Right renal pelvis (tissue), 4 donors: ENCODE results near the gene TP53BP2. TPM values are rescaled to one million over a fixed set of nuclear protein-coding genes. Genes with fewer than 3 reads are reported as not detected.
"Not testable (repeated sequence)": the region's sequence is repeated elsewhere in the genome, so short reads cannot be mapped to it uniquely, and the experiment has no call there.

Source experiments
- DNase-seq, 4 donors: peaks; one replicate each; pipeline ENCODE4 v3.0.0-alpha.2; 2013; ENCODE audit warnings: low read depth in 4 of 4, low spot score in 3 of 4, missing footprints in 1 of 4
- polyA plus RNA-seq, 4 donors: library from polyadenylated mRNA; unstranded; fragments of 120-200 nt; gene quantifications; one replicate each; pipeline ENCODE4 v1.2.1, GENCODE V29; 2013; ENCODE audit not compliant: insufficient read length in 4 of 4

TP53BP2 gene
- polyA plus RNA-seq, 4 donors: 43.5 to 56.3 (median 52.3) TPM

- DNase-seq: no peak
Observed at GRCh38 chr1:223750730-223751570, 94.8 kb downstream of the TP53BP2 start.

GRCh38 chr1:223748773-223749733 lies 96.7 kb downstream of the TP53BP2 start:
- peak in 2 of 4 donors; percentile 62 to 72 for DNase-seq

GRCh38 chr1:223748405-223748772 lies 97.4 kb downstream of the TP53BP2 start:
- no peak for DNase-seq

GRCh38 chr1:223747838-223748335 lies 97.9 kb downstream of the TP53BP2 start:
- DNase-seq: no peak

GRCh38 chr1:223745731-223746130 lies 100.0 kb downstream of the TP53BP2 start:
- DNase-seq: no peak

GRCh38 chr1:223742856-223743517 lies 102.8 kb downstream of the TP53BP2 start:
- no peak for DNase-seq

GRCh38 chr1:223741861-223742260 lies 103.9 kb downstream of the TP53BP2 start:
- DNase-seq: no peak

GRCh38 chr1:223740038-223740736 lies 105.6 kb downstream of the TP53BP2 start:
- DNase-seq: not testable (repeated sequence)

- no peak for DNase-seq
Observed at GRCh38 chr1:223739366-223740037, 106.2 kb downstream of the TP53BP2 start.

- peak in 2 of 4 donors; percentile 61 to 78 for DNase-seq
Observed at GRCh38 chr1:223738465-223739365, 107.0 kb downstream of the TP53BP2 start.

- DNase-seq: no peak
Observed at GRCh38 chr1:223737342-223737741, 108.4 kb downstream of the TP53BP2 start.

- not testable (repeated sequence) for DNase-seq
Observed at GRCh38 chr1:223736638-223737037, 109.1 kb downstream of the TP53BP2 start.

GRCh38 chr1:223733898-223734852 lies 111.6 kb downstream of the TP53BP2 start:
- DNase-seq: no peak

GRCh38 chr1:223732993-223733798 lies 112.6 kb downstream of the TP53BP2 start:
- DNase-seq: no peak

- DNase-seq: peak in 1 of 4 donors; percentile 58
Observed at GRCh38 chr1:223731133-223731770, 114.5 kb downstream of the TP53BP2 start.
